ENCODE data around the gene GPR183. TPM values are rescaled to one million over a fixed set of nuclear protein-coding genes. Genes with fewer than 3 reads are reported as not detected.

The GPR183 gene
- total RNA-seq, 1 experiment from 2014 or later, result 49.6 TPM

DNA sequence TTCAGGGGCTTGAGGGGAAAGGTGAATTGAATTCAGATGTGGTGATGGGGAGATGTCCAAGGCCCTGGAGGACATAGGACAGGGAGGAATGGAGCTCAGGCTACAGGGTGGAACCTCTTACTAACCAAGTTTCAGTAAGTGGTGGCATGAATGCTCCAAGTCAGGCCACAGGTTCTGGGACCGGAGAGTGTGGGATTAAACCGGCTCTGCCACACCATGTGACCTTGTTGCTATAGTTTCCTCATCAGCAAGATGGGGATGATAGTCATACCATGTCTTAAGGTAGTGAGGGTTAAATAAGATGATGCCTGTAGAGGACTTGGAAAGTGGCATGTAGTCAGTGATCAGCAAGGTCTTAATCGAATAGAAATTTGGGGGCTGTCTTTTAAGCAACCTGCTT lies 16.3 kb downstream of the GPR183 start:
- Histone ChIP-seq H3K27ac (no peak overlapping the region), H3K4me1 (replicated peaks) (no peaks in the 10 kb centered on the region)
- DNase-seq (ENCODE audit: low read depth in 1 of 2, low spot score in 2 of 2), result peak in 1 of 2 experiments; percentile 62

GRCh38 chr13:99289674-99290337 lies 17.4 kb downstream of the GPR183 start:
- Histone ChIP-seq H3K27me3 (replicated peaks) (no peaks in the 10 kb centered on the region), H3K36me3 (peaks cover 12% of the 10 kb centered on the region), H3K27ac (no peak overlapping the region), H3K4me1 (replicated peaks) (no peaks in the 10 kb centered on the region), H3K4me3 (no peak overlapping the region), H3K9me3 (replicated peaks) (no peaks in the 10 kb centered on the region)
- peak in 1 of 2 experiments; percentile 72 for DNase-seq (ENCODE audit: low read depth in 1 of 2, low spot score in 2 of 2)

More for the DNA sequence above, 16.3 kb downstream of the GPR183 start:
- Histone ChIP-seq H3K4me3 (no peak overlapping the region), H3K27me3 (replicated peaks) (no peaks in the 10 kb centered on the region), H3K9me3 (replicated peaks) (no peaks in the 10 kb centered on the region), H3K36me3 (peaks cover 22% of the 10 kb centered on the region)

DNA sequence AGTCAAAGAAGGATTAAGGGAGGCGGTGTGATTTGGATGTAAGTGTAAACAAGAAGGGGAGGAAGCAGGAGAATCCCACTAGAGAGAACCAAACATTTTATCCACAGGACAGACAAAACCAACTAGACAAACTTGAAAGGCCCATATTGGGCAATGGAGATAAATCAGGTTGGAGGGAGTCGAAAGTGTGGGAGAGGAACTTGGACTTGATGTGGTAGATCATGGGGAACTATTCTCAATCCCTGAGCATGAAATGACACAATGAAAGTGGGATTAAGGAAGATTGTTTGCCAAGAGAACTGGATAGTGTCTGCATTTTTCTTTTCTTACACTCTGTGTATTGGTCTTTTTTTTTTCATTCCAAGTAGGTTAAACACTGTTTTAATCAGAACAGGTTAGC lies 17.9 kb downstream of the GPR183 start:
- Histone ChIP-seq H3K4me3 (no peak overlapping the region), H3K4me1 (replicated peaks) (no peaks in the 10 kb centered on the region)
- no peak for DNase-seq (ENCODE audit: low read depth in 1 of 2, low spot score in 2 of 2)

DNA sequence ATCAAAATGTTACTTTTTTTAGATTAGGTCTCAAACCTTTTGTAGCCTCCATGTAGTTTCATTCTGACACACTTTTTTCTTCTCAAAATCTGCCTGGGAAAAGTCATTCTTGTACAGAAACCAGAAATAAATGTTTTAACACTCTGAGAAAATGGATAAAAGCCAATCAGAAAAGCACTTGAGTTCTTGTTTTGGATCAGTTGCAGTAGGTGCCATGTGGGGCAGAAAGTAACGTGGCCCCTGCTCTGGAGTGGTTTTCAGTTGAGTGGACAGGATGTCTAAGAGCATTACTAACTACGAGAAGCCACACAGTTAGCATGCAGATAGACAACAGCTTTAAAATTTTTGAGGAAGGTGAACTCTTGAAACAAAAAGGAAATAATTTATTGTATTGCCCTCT lies 19.1 kb downstream of the GPR183 start:
- Histone ChIP-seq H3K27me3 (replicated peaks) (no peaks in the 10 kb centered on the region), H3K27ac (no peak overlapping the region), H3K4me3 (no peak overlapping the region), H3K9me3 (replicated peaks) (no peaks in the 10 kb centered on the region), H3K4me1 (replicated peaks) (peaks cover 9% of the 10 kb centered on the region), H3K36me3 (peaks cover 8% of the 10 kb centered on the region)
- DNase-seq (ENCODE audit: low read depth in 1 of 2, low spot score in 2 of 2), result no peak

More for the DNA sequence above, 17.9 kb downstream of the GPR183 start:
- Histone ChIP-seq H3K27me3 (replicated peaks) (no peaks in the 10 kb centered on the region), H3K36me3 (peaks cover 11% of the 10 kb centered on the region), H3K27ac (no peak overlapping the region), H3K9me3 (replicated peaks) (no peaks in the 10 kb centered on the region)

DNA sequence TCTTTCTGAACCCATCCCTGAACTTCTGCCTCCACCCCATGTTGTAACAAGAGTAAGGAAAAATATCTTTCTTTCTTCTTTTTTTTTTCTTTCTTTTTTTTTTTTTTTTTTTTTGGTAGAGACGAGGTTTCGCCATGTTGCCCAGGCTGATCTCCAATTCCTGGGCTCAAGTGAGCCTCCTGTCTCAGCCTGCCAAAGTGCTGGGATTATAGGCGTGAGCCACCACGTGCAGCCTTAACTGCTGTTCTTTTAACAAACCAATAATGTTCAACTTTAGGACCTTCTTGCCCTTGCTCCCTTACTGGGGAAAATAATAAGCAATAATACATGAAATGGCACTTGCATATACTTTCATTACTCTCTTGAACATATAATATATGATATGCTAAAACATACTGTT lies 19.6 kb downstream of the GPR183 start:
- no peaks in the 10 kb centered on the region for H3K9me3 ChIP-seq (replicated peaks)

GRCh38 chr13:99285432-99286182 lies 21.6 kb downstream of the GPR183 start:
- peak in 1 of 2 experiments; percentile 60 for DNase-seq (ENCODE audit: low read depth in 1 of 2, low spot score in 2 of 2)
- H3K4me1 ChIP-seq (replicated peaks), result peaks cover 10% of the 10 kb centered on the region
- no peak overlapping the region for H3K27ac ChIP-seq
- H3K9me3 ChIP-seq (replicated peaks), result no peaks in the 10 kb centered on the region
- H3K27me3 ChIP-seq (replicated peaks), result no peaks in the 10 kb centered on the region
- H3K4me3 ChIP-seq, result no peak overlapping the region
- H3K36me3 ChIP-seq, result peaks cover 8% of the 10 kb centered on the region

More for the DNA sequence above, 19.6 kb downstream of the GPR183 start:
- H3K27ac ChIP-seq, result no peak overlapping the region
- no peak for DNase-seq (ENCODE audit: low read depth in 1 of 2, low spot score in 2 of 2)
- peaks cover 10% of the 10 kb centered on the region for H3K4me1 ChIP-seq (replicated peaks)
- no peak overlapping the region for H3K4me3 ChIP-seq
- no peaks in the 10 kb centered on the region for H3K27me3 ChIP-seq (replicated peaks)
- peaks cover 8% of the 10 kb centered on the region for H3K36me3 ChIP-seq

DNA sequence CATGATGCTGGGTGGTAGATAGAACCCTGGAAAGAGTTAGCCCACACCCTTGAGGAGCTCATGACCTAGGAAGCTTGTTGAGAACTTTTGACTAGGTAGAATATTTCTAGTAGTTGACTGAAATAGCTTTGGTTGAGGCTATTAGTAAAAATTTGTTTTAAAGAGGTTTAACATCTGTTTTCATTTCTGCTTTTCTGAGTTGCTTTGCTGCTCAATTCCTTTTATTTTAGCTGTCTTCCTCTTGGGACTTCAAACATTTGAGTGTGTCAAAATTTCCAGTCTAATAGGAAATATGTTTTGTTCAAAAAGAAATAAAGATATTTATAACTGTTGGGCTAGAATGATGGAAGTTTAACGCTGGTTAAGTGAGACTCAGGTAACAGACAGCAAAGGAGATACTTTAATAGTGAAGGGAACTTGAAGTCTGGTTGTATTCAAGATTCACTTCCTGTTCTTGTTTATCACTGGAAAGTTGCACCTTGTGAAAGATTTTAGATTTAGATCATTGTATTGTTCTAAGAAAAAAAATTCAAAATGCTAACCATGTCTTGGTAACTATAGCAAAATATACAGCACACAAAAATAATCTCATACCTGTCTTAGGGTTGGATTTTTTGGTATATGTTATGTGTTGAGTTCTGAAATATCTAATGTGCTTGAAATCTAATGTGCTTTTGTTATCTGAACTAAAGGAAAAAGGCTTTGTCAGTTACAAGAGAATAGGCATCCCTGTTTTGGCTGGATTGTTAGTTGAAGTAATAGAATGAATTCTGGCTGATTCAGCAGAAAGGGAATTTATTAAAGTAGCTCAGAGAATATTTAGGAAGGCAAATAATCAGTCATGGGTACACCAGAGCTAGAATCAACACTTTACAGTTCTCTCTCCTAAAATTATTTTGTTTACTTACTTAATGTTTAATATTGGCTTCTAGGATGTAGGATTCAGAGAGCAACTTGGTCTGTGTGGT lies 24.7 kb downstream of the GPR183 start:
- peaks cover 18% of the 10 kb centered on the region for H3K4me1 ChIP-seq (replicated peaks)
- DNase-seq (ENCODE audit: low read depth in 1 of 2, low spot score in 2 of 2), result no peak
- H3K9me3 ChIP-seq (replicated peaks), result no peaks in the 10 kb centered on the region
- H3K36me3 ChIP-seq, result peaks cover 6% of the 10 kb centered on the region
- no peak overlapping the region for H3K4me3 ChIP-seq
- no peak overlapping the region for H3K27ac ChIP-seq
- H3K27me3 ChIP-seq (replicated peaks), result no peaks in the 10 kb centered on the region

GRCh38 chr13:99281811-99282263 lies 25.4 kb downstream of the GPR183 start:
- no peaks in the 10 kb centered on the region for H3K9me3 ChIP-seq (replicated peaks)
- no peak overlapping the region for H3K4me3 ChIP-seq
- DNase-seq (ENCODE audit: low read depth in 1 of 2, low spot score in 2 of 2), result peak in 1 of 2 experiments; percentile 71
- peaks cover 18% of the 10 kb centered on the region for H3K4me1 ChIP-seq (replicated peaks)
- H3K27me3 ChIP-seq (replicated peaks), result no peaks in the 10 kb centered on the region
- no peak overlapping the region for H3K27ac ChIP-seq
- H3K36me3 ChIP-seq, result peaks cover 6% of the 10 kb centered on the region

GRCh38 chr13:99280166-99280565 lies 27.0 kb downstream of the GPR183 start:
- Histone ChIP-seq H3K4me3 (no peak overlapping the region), H3K27ac (no peak overlapping the region), H3K36me3 (peaks cover 6% of the 10 kb centered on the region), H3K9me3 (replicated peaks) (no peaks in the 10 kb centered on the region), H3K27me3 (replicated peaks) (no peaks in the 10 kb centered on the region), H3K4me1 (replicated peaks) (peaks cover 18% of the 10 kb centered on the region)
- peak; percentile 54 to 70 for DNase-seq (ENCODE audit: low read depth in 1 of 2, low spot score in 2 of 2)

DNA sequence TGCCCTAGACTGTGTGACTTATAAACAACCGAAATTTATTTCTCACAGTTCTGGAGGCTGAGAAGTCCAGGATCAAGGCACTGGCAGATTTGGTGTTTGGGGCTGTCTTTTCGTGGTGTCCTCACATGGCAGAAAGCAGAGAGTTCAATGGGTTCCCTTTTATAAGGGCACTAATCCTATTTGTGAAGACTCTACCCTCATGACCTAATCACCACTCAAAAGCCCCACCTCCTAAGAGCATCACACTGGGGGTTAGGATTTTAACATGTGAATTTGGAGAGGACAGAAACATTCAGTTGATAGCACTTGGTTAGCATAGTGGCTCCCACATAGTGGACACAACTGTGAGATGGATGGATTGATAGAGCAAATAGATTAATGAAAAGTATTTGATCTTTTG lies 27.6 kb downstream of the GPR183 start:
- DNase-seq (ENCODE audit: low read depth in 1 of 2, low spot score in 2 of 2), result peak in 1 of 2 experiments; percentile 53
- H3K4me1 ChIP-seq (replicated peaks), result peaks cover 18% of the 10 kb centered on the region

DNA sequence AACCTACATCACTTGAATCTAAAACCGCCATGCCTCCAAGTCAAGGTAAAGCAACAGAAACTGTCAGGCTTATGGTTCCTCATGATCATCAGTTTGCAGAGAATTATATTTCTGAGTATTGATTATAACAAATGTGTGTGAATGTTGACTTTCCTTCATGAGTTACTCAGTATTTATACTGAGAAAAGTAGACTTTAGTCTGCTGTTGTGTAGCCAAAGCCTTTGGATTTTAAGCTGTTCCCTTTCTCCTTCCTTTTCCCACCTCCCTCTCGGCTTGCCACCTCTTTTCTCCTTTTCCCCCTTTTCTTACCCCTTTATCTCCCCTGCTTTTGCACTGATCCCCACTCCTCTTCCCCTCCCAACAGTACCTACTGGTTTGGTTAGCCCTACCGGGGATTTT lies 28.4 kb downstream of the GPR183 start:
- Histone ChIP-seq H3K27me3 (replicated peaks) (no peaks in the 10 kb centered on the region), H3K4me1 (replicated peaks) (peaks cover 16% of the 10 kb centered on the region), H3K36me3 (peaks cover 6% of the 10 kb centered on the region), H3K27ac (no peak overlapping the region), H3K9me3 (replicated peaks) (no peaks in the 10 kb centered on the region), H3K4me3 (no peak overlapping the region)
- DNase-seq (ENCODE audit: low read depth in 1 of 2, low spot score in 2 of 2), result no peak

More for the DNA sequence above, 27.6 kb downstream of the GPR183 start:
- peaks cover 6% of the 10 kb centered on the region for H3K36me3 ChIP-seq
- no peak overlapping the region for H3K27ac ChIP-seq
- H3K27me3 ChIP-seq (replicated peaks), result no peaks in the 10 kb centered on the region
- H3K4me3 ChIP-seq, result no peak overlapping the region
- H3K9me3 ChIP-seq (replicated peaks), result no peaks in the 10 kb centered on the region

DNA sequence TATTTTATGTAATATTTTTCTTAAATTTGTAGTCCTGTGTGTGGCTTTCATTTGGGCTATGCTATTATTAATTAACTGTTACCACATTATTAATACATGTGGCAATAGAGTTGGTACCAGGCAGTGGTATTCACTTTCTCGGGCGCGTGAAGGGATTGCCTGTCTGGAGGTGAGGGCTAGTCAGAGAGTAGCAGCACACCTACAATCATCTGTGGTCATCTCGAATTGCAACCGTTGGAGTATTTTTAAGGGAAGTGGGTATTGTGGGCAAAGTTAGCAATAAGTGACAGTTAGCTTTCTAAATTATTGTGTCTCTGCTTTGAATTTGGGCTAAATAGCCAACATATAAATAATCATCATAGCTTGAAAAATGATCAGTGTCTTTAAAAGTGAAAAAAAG lies 29.0 kb downstream of the GPR183 start:
- H3K27ac ChIP-seq, result no peak overlapping the region
- H3K27me3 ChIP-seq (replicated peaks), result no peaks in the 10 kb centered on the region
- peaks cover 6% of the 10 kb centered on the region for H3K36me3 ChIP-seq
- DNase-seq (ENCODE audit: low read depth in 1 of 2, low spot score in 2 of 2), result peak in 1 of 2 experiments; percentile 54
- peaks cover 11% of the 10 kb centered on the region for H3K4me1 ChIP-seq (replicated peaks)
- H3K4me3 ChIP-seq, result no peak overlapping the region
- no peaks in the 10 kb centered on the region for H3K9me3 ChIP-seq (replicated peaks)

DNA sequence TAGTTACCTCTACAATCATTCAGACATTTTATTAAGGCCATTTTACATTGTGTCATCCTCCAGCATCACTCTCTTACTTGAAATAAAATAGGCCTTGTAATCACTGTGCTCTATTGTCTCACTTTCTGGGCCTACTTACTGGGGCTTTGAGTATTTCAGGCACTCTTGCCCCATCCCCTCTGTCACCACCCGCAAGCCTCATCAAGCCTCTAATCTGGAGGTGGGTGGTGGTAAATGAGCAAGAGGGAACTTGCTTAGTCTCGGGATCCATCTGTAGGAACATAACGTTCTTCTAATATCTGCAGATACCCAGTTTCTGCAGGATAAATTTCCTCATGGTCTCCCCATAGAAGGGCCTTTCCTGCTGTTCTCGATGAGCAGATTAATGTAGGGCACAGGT lies 29.6 kb downstream of the GPR183 start:
- H3K9me3 ChIP-seq (replicated peaks), result peaks cover under 1% of the 10 kb centered on the region
- DNase-seq (ENCODE audit: low read depth in 1 of 2, low spot score in 2 of 2), result peak in 1 of 2 experiments; percentile 55
- peaks cover 6% of the 10 kb centered on the region for H3K36me3 ChIP-seq
- H3K4me3 ChIP-seq, result no peak overlapping the region
- H3K27ac ChIP-seq, result no peak overlapping the region
- H3K27me3 ChIP-seq (replicated peaks), result no peaks in the 10 kb centered on the region
- peaks cover 8% of the 10 kb centered on the region for H3K4me1 ChIP-seq (replicated peaks)
